Measurements from ENCODE around the gene LIME1. TPM values are rescaled to one million over a fixed set of nuclear protein-coding genes. Genes with fewer than 3 reads are reported as not detected.

The LIME1 gene
- total RNA-seq, 1 experiment from 2014 or later: 27.4 TPM

- H3K4me1 ChIP-seq (ENCODE audit: control insufficient read depth in 1 of 2, insufficient read depth in 2 of 2, low read length in 2 of 2): no peaks in the 10 kb centered on the region
- H3K79me2 ChIP-seq (ENCODE audit: insufficient read depth, low read length): peaks cover 80% of the 10 kb centered on the region
- H2AFZ ChIP-seq (ENCODE audit: low read depth, low read length, poor library complexity, severe bottlenecking): no peak overlapping the region
- H3K4me3 ChIP-seq (replicated peaks in 1 of 2; ENCODE audit: low read depth in 1 of 2, low read length in 2 of 2): no peak overlapping the region
- H3K4me2 ChIP-seq (ENCODE audit: low read length): no peak overlapping the region
- no peaks in the 10 kb centered on the region for H3K9me2 ChIP-seq (ENCODE audit: insufficient read depth)
- H3K27me3 ChIP-seq (ENCODE audit: insufficient read depth, low read length): no peaks in the 10 kb centered on the region
- H3K9ac ChIP-seq (ENCODE audit: low read length): no peak overlapping the region
- H3K27ac ChIP-seq (ENCODE audit: low read depth, low read length): no peak overlapping the region
- ATAC-seq: no peak
- ChIA-PET RAD21 (ENCODE audit: low non-redundant PET in 1 of 2, low total read pairs in 2 of 2, uncharacterized antibody in 2 of 2, unreplicated experiment in 2 of 2) (no interaction called here), POLR2A (no interaction called here), CTCF (no interaction called here)
- TF ChIP-seq EZH2 (IDR thresholded peaks at IDR 0.05) (no peak), ZBTB33 (IDR thresholded peaks at IDR 0.05; ENCODE audit: extremely low read depth, insufficient replicate concordance, low read length) (no peak), FOSL1 (IDR thresholded peaks at IDR 0.05; ENCODE audit: low read depth) (no peak), POLR2A (IDR thresholded peaks at IDR 0.05; ENCODE audit: borderline replicate concordance, extremely low read depth, insufficient read depth, insufficient read length) (no peak), TCF7L2 (IDR thresholded peaks at IDR 0.05; ENCODE audit: borderline replicate concordance, extremely low read depth, insufficient read depth, insufficient read length) (no peak), CTCF (IDR thresholded peaks at IDR 0.05 in 2 of 3, conservative IDR thresholded peaks at IDR 0.05 in 1 of 3; ENCODE audit: borderline replicate concordance in 1 of 3, insufficient read depth in 1 of 3, low read depth in 2 of 3, low read length in 2 of 3) (no peak), ZFX (IDR thresholded peaks at IDR 0.05) (no peak), REST (IDR thresholded peaks at IDR 0.05; ENCODE audit: low read depth) (no peak), ELF1 (IDR thresholded peaks at IDR 0.05; ENCODE audit: borderline replicate concordance, low read depth) (no peak), RAD21 (IDR thresholded peaks at IDR 0.05; ENCODE audit: low read depth) (no peak), ATF3 (IDR thresholded peaks at IDR 0.05) (no peak), CBX3 (IDR thresholded peaks at IDR 0.05; ENCODE audit: low read depth) (no peak), SIN3A (IDR thresholded peaks at IDR 0.05; ENCODE audit: low read depth) (no peak), ZNF274 (IDR thresholded peaks at IDR 0.05; ENCODE audit: low read depth, low read length) (no peak), JUND (IDR thresholded peaks at IDR 0.05) (no peak), SP1 (IDR thresholded peaks at IDR 0.05; ENCODE audit: low read depth) (no peak)
- intact Hi-C loops (cut with micrococcal nuclease): no loop called here
- H3K36me3 ChIP-seq (ENCODE audit: control insufficient read depth in 1 of 2, insufficient read depth in 2 of 2, low read length in 2 of 2): peaks cover 16 to 42% of the 10 kb centered on the region in 2 experiments
- BruUV-seq (replicated peaks): no TSS peak
- DNase-seq (ENCODE audit: low read depth, low spot score): no peak
- no peaks in the 10 kb centered on the region for H4K20me1 ChIP-seq (ENCODE audit: insufficient read depth)
- peaks cover 4 to 10% of the 10 kb centered on the region in 2 experiments; a peak in 1 of 4 replicates for H3K9me3 ChIP-seq (ENCODE audit: control insufficient read depth in 1 of 2, insufficient read depth in 1 of 2, low read depth in 1 of 2, low read length in 2 of 2)
Observed at GRCh38 chr20:63718996-63719395, 17.5 kb upstream of the LIME1 start.
